Peyer's patch (tissue), 4 donors: ENCODE data around the gene LDLRAD4.

Source experiments
- CTCF ChIP-seq, 6 experiments: fragments of 450-650 bp in 4 of 6; fragments of 200-600 bp in 2 of 6; sonication (generic) in 1 of 6; IDR thresholded peaks; one replicate each; pipeline ENCODE4 v1.5.1; 2017 to 2019; ENCODE audit warnings: antibody characterized with exemption in 6 of 6, mild to moderate bottlenecking in 3 of 6, moderate library complexity in 1 of 6
- POLR2A ChIP-seq, 2 donors: fragments of 450-650 bp; IDR thresholded peaks; one replicate each; pipeline ENCODE4 v1.5.1; 2017; ENCODE audit warnings: antibody characterized with exemption in 2 of 2, mild to moderate bottlenecking in 2 of 2, moderate library complexity in 2 of 2

GRCh38 chr18:13500869-13501542 lies 282.4 kb downstream of the LDLRAD4 start:
- TF ChIP-seq CTCF (IDR thresholded peaks at IDR 0.05) (no peak), POLR2A (IDR thresholded peaks at IDR 0.05) (no peak)
